ENCODE results near the gene ATRN. TPM values are rescaled to one million over a fixed set of nuclear protein-coding genes. Genes with fewer than 3 reads are reported as not detected.

The ATRN gene
- total and polyA plus RNA-seq, 2 experiments from 2014 or later: 2.2 to 18.3 TPM

GRCh38 chr20:3679749-3680700 lies 209.2 kb downstream of the ATRN start:
- H3K36me3 ChIP-seq (ENCODE audit: insufficient read depth): no peaks in the 10 kb centered on the region
- no peaks in the 10 kb centered on the region for H3K79me2 ChIP-seq (replicated peaks; ENCODE audit: insufficient read depth)
- no peaks in the 10 kb centered on the region for H3K9me3 Mint-ChIP-seq
- no peak overlapping the region; the same call in 2 of the 3 replicates for H3K4me3 Mint-ChIP-seq
- no peak overlapping the region for H3K27ac Mint-ChIP-seq
- TF ChIP-seq REST (IDR thresholded peaks at IDR 0.05; ENCODE audit: unreplicated experiment) (no peak), ETS1 (IDR thresholded peaks at IDR 0.05) (no peak), ZNF462 (CRISPR knock-in tag; IDR thresholded peaks at IDR 0.05) (no peak), ZNF331 (CRISPR knock-in tag; IDR thresholded peaks at IDR 0.05; ENCODE audit: low read depth) (no peak), EZH2 (IDR thresholded peaks at IDR 0.05; ENCODE audit: low read depth, unreplicated experiment) (no peak), CREB1 (CRISPR knock-in tag; IDR thresholded peaks at IDR 0.05; ENCODE audit: low read depth) (no peak), STAT1 (IDR thresholded peaks at IDR 0.05; ENCODE audit: unreplicated experiment) (no peak), JUNB (IDR thresholded peaks at IDR 0.05; ENCODE audit: unreplicated experiment) (no peak), ZNF114 (CRISPR knock-in tag; IDR thresholded peaks at IDR 0.05) (no peak)
- H2AFZ ChIP-seq: peak overlapping the region; percentile 56; the same call in 1 of the 2 replicates
- peak; percentile 16 for ATAC-seq
- peaks cover 16% of the 10 kb centered on the region for H3K4me1 ChIP-seq (ENCODE audit: insufficient read depth)
- H3F3A ChIP-seq (replicated peaks; ENCODE audit: low read depth): 0 out of 2 replicates have a peak, but pooled peaks cover 3% of the 10 kb centered on the region
- no peak overlapping the region for H3K4me3 ChIP-seq
- H3K4me2 ChIP-seq: peak overlapping the region; percentile 90; the same call in 1 of the 2 replicates
- peaks cover 32% of the 10 kb centered on the region for H3K27me3 Mint-ChIP-seq (ENCODE audit: insufficient read depth, low read depth, poor library complexity)
- no peaks in the 10 kb centered on the region for H4K20me1 ChIP-seq (replicated peaks; ENCODE audit: insufficient read depth)
- no peaks in the 10 kb centered on the region for H3K36me3 Mint-ChIP-seq (ENCODE audit: low read depth)
- peaks cover 36% of the 10 kb centered on the region for H3K27me3 ChIP-seq (ENCODE audit: insufficient read depth)
- peaks cover 35% of the 10 kb centered on the region for H3K4me1 Mint-ChIP-seq
- H3K9me2 ChIP-seq (ENCODE audit: insufficient read depth): no peaks in the 10 kb centered on the region
- H3K27ac ChIP-seq (ENCODE audit: low read depth): no peak overlapping the region
- peak; percentile 66 for DNase-seq (ENCODE audit: low spot score)
